Measurements from ENCODE around the gene MFAP3L.

MFAP3L gene

DNA sequence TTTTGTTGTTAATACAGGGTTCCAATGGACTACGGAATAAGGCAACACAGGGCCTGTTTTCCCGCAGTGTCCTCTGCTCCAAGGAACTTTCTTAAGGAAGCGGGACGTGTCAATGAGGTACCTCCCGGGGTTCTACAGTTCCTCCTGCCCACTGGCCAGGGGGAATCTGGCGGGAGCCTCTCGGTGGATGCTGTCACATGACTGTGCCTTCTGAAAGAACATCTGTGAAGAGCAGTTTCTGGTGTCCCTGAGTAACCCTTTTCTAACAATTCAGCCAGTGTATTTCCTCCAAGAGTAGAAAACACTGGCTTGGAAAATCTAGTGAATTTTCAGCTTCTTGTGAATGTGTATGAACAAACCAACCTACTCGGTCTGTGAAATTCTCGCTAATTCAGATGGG is 32.7 kb downstream of the MFAP3L start:
- Histone ChIP-seq H2BK15ac (ENCODE audit: low read depth, poor library complexity, severe bottlenecking) (no peak overlapping the region), H3K9ac (ENCODE audit: low read length) (no peak overlapping the region)
- 80% methylated on average over 9 of the region's 9 CpGs for whole genome bisulfite sequencing

DNA sequence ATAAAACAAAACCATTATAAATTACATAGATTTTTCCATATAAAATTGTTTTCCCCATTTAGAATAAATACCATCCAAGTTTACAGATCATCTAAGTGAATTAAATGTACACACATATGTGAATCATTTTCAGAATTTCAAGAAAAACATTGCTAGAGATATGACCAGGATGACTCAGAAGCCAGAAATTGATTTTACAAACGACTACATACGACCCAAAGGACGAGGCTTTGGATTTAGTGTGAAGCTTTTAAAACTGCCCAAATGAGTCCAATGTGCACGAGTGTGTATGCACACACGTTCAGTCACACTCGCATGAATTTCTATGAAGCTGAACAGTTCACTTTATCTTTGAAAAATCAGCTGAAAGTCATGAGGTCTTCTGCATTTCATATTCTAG is 37.9 kb downstream of the MFAP3L start:
- H3K4me2 ChIP-seq (ENCODE audit: low read length, poor library complexity, severe bottlenecking): no peak overlapping the region
- H2AK5ac ChIP-seq (ENCODE audit: low read length, severe bottlenecking): no peak overlapping the region
- H4K8ac ChIP-seq (ENCODE audit: low read length): no peak overlapping the region
- no peak overlapping the region for H3K4ac ChIP-seq (ENCODE audit: low read depth in 1 of 2, low read length in 2 of 2)
- no peak for DNase-seq
- no peak overlapping the region for H4K91ac ChIP-seq (ENCODE audit: low read length)
- H2BK5ac ChIP-seq (ENCODE audit: low read depth, low read length, poor library complexity, severe bottlenecking): no peak overlapping the region
- peaks cover 0 to 4% of the 10 kb centered on the region in 2 experiments for H3K36me3 ChIP-seq (ENCODE audit: control insufficient read depth in 1 of 2, insufficient read depth in 2 of 2, low read depth in 1 of 2, low read length in 2 of 2)
- no peak overlapping the region for H2AFZ ChIP-seq (ENCODE audit: low read depth, low read length)
- H3K14ac ChIP-seq (ENCODE audit: low read length in 2 of 2): no peak overlapping the region
- H3K4me3 ChIP-seq (ENCODE audit: insufficient read depth in 1 of 2, low read depth in 1 of 2, low read length in 2 of 2): no peak overlapping the region
- no peaks in the 10 kb centered on the region for H3K27me3 ChIP-seq (ENCODE audit: control insufficient read depth in 1 of 2, insufficient read depth in 1 of 2, low read length in 2 of 2)
- H3K23ac ChIP-seq (ENCODE audit: low read length in 2 of 2): no peak overlapping the region
- H3K9ac ChIP-seq (ENCODE audit: low read length): no peak overlapping the region
- no peak overlapping the region for H2BK12ac ChIP-seq (ENCODE audit: low read length in 2 of 2)
- no peaks in the 10 kb centered on the region for H3K79me1 ChIP-seq (replicated peaks; ENCODE audit: low read length, poor library complexity, severe bottlenecking)
- no peaks in the 10 kb centered on the region for H3K9me3 ChIP-seq (ENCODE audit: control insufficient read depth, low read length)
- H3K4me1 ChIP-seq (ENCODE audit: control insufficient read depth, insufficient read depth, low read depth, low read length): no peaks in the 10 kb centered on the region
- H3K27ac ChIP-seq (ENCODE audit: low read length, poor library complexity, severe bottlenecking): no peak overlapping the region
- H3K18ac ChIP-seq (ENCODE audit: low read depth in 1 of 2, low read length in 2 of 2): no peak overlapping the region
- no peak overlapping the region for H2BK15ac ChIP-seq (ENCODE audit: low read depth, poor library complexity, severe bottlenecking)
- H2BK120ac ChIP-seq (ENCODE audit: low read depth, low read length): no peak overlapping the region
- WGBS: 73% methylated on average over 6 of the region's 6 CpGs

More for the DNA sequence above, 32.7 kb downstream of the MFAP3L start:
- Histone ChIP-seq H3K9me3 (ENCODE audit: control insufficient read depth, low read length) (no peaks in the 10 kb centered on the region), H2BK12ac (ENCODE audit: low read length in 2 of 2) (no peak overlapping the region), H2BK5ac (ENCODE audit: low read depth, low read length, poor library complexity, severe bottlenecking) (no peak overlapping the region), H2AK5ac (ENCODE audit: low read length, severe bottlenecking) (no peak overlapping the region), H3K4me2 (ENCODE audit: low read length, poor library complexity, severe bottlenecking) (no peak overlapping the region), H2AFZ (ENCODE audit: low read depth, low read length) (no peak overlapping the region), H3K18ac (ENCODE audit: low read depth in 1 of 2, low read length in 2 of 2) (no peak overlapping the region), H4K91ac (ENCODE audit: low read length) (no peak overlapping the region), H3K14ac (ENCODE audit: low read length in 2 of 2) (no peak overlapping the region), H3K27me3 (ENCODE audit: control insufficient read depth in 1 of 2, insufficient read depth in 1 of 2, low read length in 2 of 2) (no peaks in the 10 kb centered on the region), H4K8ac (ENCODE audit: low read length) (no peak overlapping the region), H3K27ac (ENCODE audit: low read length, poor library complexity, severe bottlenecking) (no peak overlapping the region), H2BK120ac (ENCODE audit: low read depth, low read length) (no peak overlapping the region), H3K36me3 (ENCODE audit: control insufficient read depth in 1 of 2, insufficient read depth in 2 of 2, low read depth in 1 of 2, low read length in 2 of 2) (peaks cover 0 to 4% of the 10 kb centered on the region in 2 experiments), H3K4me3 (ENCODE audit: insufficient read depth in 1 of 2, low read depth in 1 of 2, low read length in 2 of 2) (no peak overlapping the region), H3K4me1 (ENCODE audit: control insufficient read depth, insufficient read depth, low read depth, low read length) (no peaks in the 10 kb centered on the region), H3K79me1 (replicated peaks; ENCODE audit: low read length, poor library complexity, severe bottlenecking) (no peaks in the 10 kb centered on the region), H3K23ac (ENCODE audit: low read length in 2 of 2) (no peak overlapping the region), H3K4ac (ENCODE audit: low read depth in 1 of 2, low read length in 2 of 2) (no peak overlapping the region)
- DNase-seq: no peak

DNA sequence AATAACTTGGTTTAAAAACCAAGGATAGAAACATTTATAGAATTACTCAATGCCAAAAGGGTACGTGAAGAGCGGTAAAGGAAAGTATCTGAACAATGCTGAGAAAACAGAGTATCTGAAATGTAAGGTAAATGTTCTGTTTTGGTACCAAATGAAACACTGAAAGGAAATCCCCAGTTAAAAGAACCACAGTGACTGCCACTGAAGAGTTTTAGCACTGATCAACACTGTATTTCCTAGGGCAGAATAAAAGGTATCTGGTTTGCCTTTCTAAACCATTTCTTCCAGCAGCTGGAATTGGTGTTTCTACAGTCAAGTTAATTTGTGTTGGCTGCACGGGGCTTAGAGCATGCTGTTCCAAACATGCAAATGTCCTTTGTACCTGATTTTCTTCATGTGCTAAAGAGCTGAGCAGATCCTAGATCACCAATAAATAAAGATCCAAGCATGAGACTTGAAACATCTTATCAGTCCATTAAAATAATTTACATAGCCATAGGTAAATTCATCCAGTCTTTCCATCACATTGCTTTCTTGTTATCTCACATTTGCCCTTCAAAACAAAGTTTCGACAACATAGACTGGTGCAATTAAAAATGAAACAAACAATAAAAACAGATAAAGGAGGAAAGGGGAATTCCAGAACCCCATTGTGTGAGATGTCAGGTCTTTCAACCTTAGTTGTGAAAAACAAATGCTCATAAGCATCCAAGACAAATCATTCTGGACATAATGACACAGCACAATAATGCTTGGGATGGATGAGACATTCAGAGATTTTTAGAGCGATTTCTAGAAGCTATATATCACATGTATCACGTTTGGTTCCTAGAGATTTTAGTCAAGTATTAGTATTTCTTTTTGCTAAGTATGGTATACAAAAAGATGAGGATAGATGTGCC is 38.6 kb downstream of the MFAP3L start:
- Histone ChIP-seq H3K27ac (ENCODE audit: low read length, poor library complexity, severe bottlenecking) (no peak overlapping the region), H3K4me1 (ENCODE audit: control insufficient read depth, insufficient read depth, low read depth, low read length) (no peaks in the 10 kb centered on the region), H3K9ac (ENCODE audit: low read length) (no peak overlapping the region), H4K8ac (ENCODE audit: low read length) (no peak overlapping the region), H3K36me3 (ENCODE audit: control insufficient read depth in 1 of 2, insufficient read depth in 2 of 2, low read depth in 1 of 2, low read length in 2 of 2) (peaks cover 0 to 4% of the 10 kb centered on the region in 2 experiments), H3K14ac (ENCODE audit: low read length in 2 of 2) (no peak overlapping the region), H3K4me2 (ENCODE audit: low read length, poor library complexity, severe bottlenecking) (no peak overlapping the region), H2BK120ac (ENCODE audit: low read depth, low read length) (no peak overlapping the region), H2BK12ac (ENCODE audit: low read length in 2 of 2) (no peak overlapping the region), H3K27me3 (ENCODE audit: control insufficient read depth in 1 of 2, insufficient read depth in 1 of 2, low read length in 2 of 2) (no peaks in the 10 kb centered on the region), H3K23ac (ENCODE audit: low read length in 2 of 2) (no peak overlapping the region), H2BK15ac (ENCODE audit: low read depth, poor library complexity, severe bottlenecking) (no peak overlapping the region), H3K79me1 (replicated peaks; ENCODE audit: low read length, poor library complexity, severe bottlenecking) (no peaks in the 10 kb centered on the region), H2AFZ (ENCODE audit: low read depth, low read length) (no peak overlapping the region), H3K4me3 (ENCODE audit: insufficient read depth in 1 of 2, low read depth in 1 of 2, low read length in 2 of 2) (no peak overlapping the region), H3K4ac (ENCODE audit: low read depth in 1 of 2, low read length in 2 of 2) (no peak overlapping the region), H2AK5ac (ENCODE audit: low read length, severe bottlenecking) (no peak overlapping the region), H2BK5ac (ENCODE audit: low read depth, low read length, poor library complexity, severe bottlenecking) (no peak overlapping the region), H4K91ac (ENCODE audit: low read length) (no peak overlapping the region), H3K9me3 (ENCODE audit: control insufficient read depth, low read length) (no peaks in the 10 kb centered on the region), H3K18ac (ENCODE audit: low read depth in 1 of 2, low read length in 2 of 2) (no peak overlapping the region)
- WGBS: 72% methylated on average over 5 of the region's 6 CpGs
- DNase-seq: no peak

DNA sequence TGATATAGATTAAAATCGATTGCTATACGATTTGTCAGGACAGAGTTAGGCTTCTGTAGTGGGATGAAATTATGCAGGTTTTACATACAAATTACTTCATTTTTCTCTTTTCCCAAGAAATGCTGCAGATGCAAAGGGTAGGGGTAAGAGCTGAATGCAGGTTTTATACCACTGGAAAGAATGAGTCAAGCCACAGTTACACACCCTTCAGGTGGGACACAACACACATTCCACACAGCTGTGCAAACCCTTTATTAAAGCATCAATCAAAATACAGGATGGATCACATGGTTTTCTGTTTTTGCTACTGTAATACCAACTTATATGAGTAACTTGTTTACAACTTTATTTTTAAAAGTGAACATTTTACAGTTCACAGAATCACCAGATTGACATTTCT is 39.8 kb downstream of the MFAP3L start:
- no peak overlapping the region for H3K27ac ChIP-seq (ENCODE audit: low read length, poor library complexity, severe bottlenecking)
- no peak overlapping the region for H3K4me3 ChIP-seq (ENCODE audit: insufficient read depth in 1 of 2, low read depth in 1 of 2, low read length in 2 of 2)
- H3K4ac ChIP-seq (ENCODE audit: low read depth in 1 of 2, low read length in 2 of 2): no peak overlapping the region
- H4K8ac ChIP-seq (ENCODE audit: low read length): no peak overlapping the region
- H3K36me3 ChIP-seq (ENCODE audit: control insufficient read depth in 1 of 2, insufficient read depth in 2 of 2, low read depth in 1 of 2, low read length in 2 of 2): peaks cover 0 to under 1% of the 10 kb centered on the region in 2 experiments
- H2AK5ac ChIP-seq (ENCODE audit: low read length, severe bottlenecking): no peak overlapping the region
- no peak overlapping the region for H3K14ac ChIP-seq (ENCODE audit: low read length in 2 of 2)
- no peak overlapping the region for H2AFZ ChIP-seq (ENCODE audit: low read depth, low read length)
- no peak for DNase-seq
- H4K91ac ChIP-seq (ENCODE audit: low read length): no peak overlapping the region
- no peak overlapping the region for H2BK15ac ChIP-seq (ENCODE audit: low read depth, poor library complexity, severe bottlenecking)
- no peak overlapping the region for H3K23ac ChIP-seq (ENCODE audit: low read length in 2 of 2)
- H3K18ac ChIP-seq (ENCODE audit: low read depth in 1 of 2, low read length in 2 of 2): no peak overlapping the region
- H2BK5ac ChIP-seq (ENCODE audit: low read depth, low read length, poor library complexity, severe bottlenecking): no peak overlapping the region
- H3K27me3 ChIP-seq (ENCODE audit: control insufficient read depth in 1 of 2, insufficient read depth in 1 of 2, low read length in 2 of 2): peaks cover 0 to 3% of the 10 kb centered on the region in 2 experiments
- no peak overlapping the region for H2BK12ac ChIP-seq (ENCODE audit: low read length in 2 of 2)
- H3K4me2 ChIP-seq (ENCODE audit: low read length, poor library complexity, severe bottlenecking): no peak overlapping the region
- no peaks in the 10 kb centered on the region for H3K4me1 ChIP-seq (ENCODE audit: control insufficient read depth, insufficient read depth, low read depth, low read length)
- H3K9ac ChIP-seq (ENCODE audit: low read length): no peak overlapping the region
- H3K9me3 ChIP-seq (ENCODE audit: control insufficient read depth, low read length): no peaks in the 10 kb centered on the region
- H3K79me1 ChIP-seq (replicated peaks; ENCODE audit: low read length, poor library complexity, severe bottlenecking): no peaks in the 10 kb centered on the region
- no CpG with 5 or more reads among the region's 2 CpGs for WGBS
- H2BK120ac ChIP-seq (ENCODE audit: low read depth, low read length): no peak overlapping the region
